ENCODE data around the gene MYL6B. TPM values are rescaled to one million over a fixed set of nuclear protein-coding genes. Genes with fewer than 3 reads are reported as not detected.

MYL6B gene
- total and polyA plus RNA-seq, 3 experiments from 2014 or later = 6.2 to 70.0 (median 68.6) TPM

GRCh38 chr12:56117778-56118687 is 34.4 kb upstream of the MYL6B start, which contains the start of gene ZC3H10:
Gene ZC3H10, plus strand, starts transcription at chr12:56118266. Its CDS starts 2,297 bp downstream, at chr12:56120563.
- Mint-ChIP-seq H3K27ac (peak within 1 kb of the TSS; percentile 96 to 100 (median 98)), H3K36me3 (peaks cover 7 to 61% (median 21%) of the 10 kb centered on the region in 3 donors), H3K4me1 (peaks cover 37 to 43% (median 38%) of the 10 kb centered on the region in 3 donors), H3K4me3 (peak within 1 kb of the TSS; percentile 89 to 100 (median 99)), H3K9me3 (no peaks in the 10 kb centered on the region), H3K27me3 (peaks cover 0 to 10% of the 10 kb centered on the region in 2 donors)
- peaks cover 34% of the 10 kb centered on the region for H3K4me1 ChIP-seq (ENCODE audit: insufficient read depth, low read length)
- H3K9me3 ChIP-seq (ENCODE audit: low read length) = no peaks in the 10 kb centered on the region
- peaks cover 11% of the 10 kb centered on the region for H3K36me3 ChIP-seq (ENCODE audit: insufficient read depth, low read length)
- ChIA-PET CTCF (interaction anchor here (0.6 to 5.6 kb wide), 35 partner anchors 8 to 516 kb away, joined by 3 to 101 read pairs (median 5); partner anchors contain the start of genes ANKRD52, COQ10A, ERBB3 and ESYT1), POLR2A (interaction anchor here (0.5 to 5.8 kb wide), 26 partner anchors 8 to 607 kb away, joined by 3 to 115 read pairs (median 4); partner anchors contain the start of genes ANKRD52, CNPY2, ERBB3 and ESYT1)
- no peaks in the 10 kb centered on the region for H3K27me3 ChIP-seq (ENCODE audit: insufficient read depth, low read length, poor library complexity, severe bottlenecking)
- DNase-seq = peak; percentile 93 to 100 (median 98)
- H3K4me3 ChIP-seq (ENCODE audit: low read length) = peak within 1 kb of the TSS; percentile 93
- H3K27ac ChIP-seq (ENCODE audit: low read depth, low read length) = peak within 1 kb of the TSS; percentile 99

GRCh38 chr12:56118688-56119357 is 33.6 kb upstream of the MYL6B start:
- ChIA-PET CTCF (interaction anchor here (0.6 to 5.6 kb wide), 38 partner anchors 7 to 515 kb away, joined by 3 to 101 read pairs (median 4); partner anchors contain the start of genes ANKRD52, COQ10A, ERBB3 and ESYT1), POLR2A (interaction anchor here (0.5 to 5.8 kb wide), 25 partner anchors 8 to 606 kb away, joined by 3 to 115 read pairs (median 4); partner anchors contain the start of genes ANKRD52, CNPY2, ERBB3 and ESYT1)
- H3K27ac ChIP-seq (ENCODE audit: low read depth, low read length) = peak overlapping the region; percentile 99
- peak overlapping the region; percentile 84 for H3K4me3 ChIP-seq (ENCODE audit: low read length)
- no peak for DNase-seq
- no peaks in the 10 kb centered on the region for H3K9me3 ChIP-seq (ENCODE audit: low read length)
- H3K4me1 ChIP-seq (ENCODE audit: insufficient read depth, low read length) = peaks cover 34% of the 10 kb centered on the region
- peaks cover 11% of the 10 kb centered on the region for H3K36me3 ChIP-seq (ENCODE audit: insufficient read depth, low read length)
- Mint-ChIP-seq H3K9me3 (no peaks in the 10 kb centered on the region), H3K4me1 (peaks cover 40 to 45% (median 40%) of the 10 kb centered on the region in 3 donors), H3K36me3 (peaks cover 7 to 53% (median 14%) of the 10 kb centered on the region in 3 donors), H3K27me3 (peaks cover 0 to 10% of the 10 kb centered on the region in 2 donors), H3K27ac (peak overlapping the region; percentile 96 to 100 (median 98)), H3K4me3 (peak overlapping the region; percentile 89 to 100 (median 99))
- H3K27me3 ChIP-seq (ENCODE audit: insufficient read depth, low read length, poor library complexity, severe bottlenecking) = no peaks in the 10 kb centered on the region

GRCh38 chr12:56119361-56119796 is 33.0 kb upstream of the MYL6B start:
- no peaks in the 10 kb centered on the region for H3K9me3 ChIP-seq (ENCODE audit: low read length)
- peaks cover 34% of the 10 kb centered on the region for H3K4me1 ChIP-seq (ENCODE audit: insufficient read depth, low read length)
- Mint-ChIP-seq H3K27me3 (peaks cover 0 to 10% of the 10 kb centered on the region in 2 donors), H3K4me1 (peaks cover 44 to 49% (median 45%) of the 10 kb centered on the region in 3 donors), H3K27ac (peak overlapping the region; percentile 96 to 100 (median 98)), H3K36me3 (peaks cover 7 to 51% (median 12%) of the 10 kb centered on the region in 3 donors), H3K4me3 (peak overlapping the region; percentile 89 to 100 (median 99)), H3K9me3 (no peaks in the 10 kb centered on the region)
- peak overlapping the region; percentile 84 for H3K4me3 ChIP-seq (ENCODE audit: low read length)
- peaks cover 11% of the 10 kb centered on the region for H3K36me3 ChIP-seq (ENCODE audit: insufficient read depth, low read length)
- ChIA-PET CTCF (interaction anchor here (0.6 to 5.6 kb wide), 22 partner anchors 8 to 381 kb away, joined by 3 to 101 read pairs (median 4); partner anchors contain the start of genes ANKRD52, ESYT1, PA2G4 and RNF41), POLR2A (interaction anchor here (0.6 to 5.8 kb wide), 7 partner anchors 9 to 171 kb away, joined by 3 to 115 read pairs (median 16); partner anchors contain the start of genes ANKRD52, ESYT1, PA2G4 and RAB5B)
- no peaks in the 10 kb centered on the region for H3K27me3 ChIP-seq (ENCODE audit: insufficient read depth, low read length, poor library complexity, severe bottlenecking)
- DNase-seq = peak; percentile 20 to 75 (median 57)
- H3K27ac ChIP-seq (ENCODE audit: low read depth, low read length) = peak overlapping the region; percentile 99

- DNase-seq = no peak
- Mint-ChIP-seq H3K9me3 (no peaks in the 10 kb centered on the region), H3K27ac (peak overlapping the region in 3 of 8 donors; percentile 7 to 99 (median 21)), H3K4me1 (peaks cover 48 to 53% (median 50%) of the 10 kb centered on the region in 3 donors), H3K27me3 (peaks cover 0 to 10% of the 10 kb centered on the region in 2 donors), H3K4me3 (peak overlapping the region in 1 of 7 donors; percentile 36), H3K36me3 (peaks cover 7 to 51% (median 12%) of the 10 kb centered on the region in 3 donors)
- Histone ChIP-seq H3K4me1 (ENCODE audit: insufficient read depth, low read length) (peaks cover 33% of the 10 kb centered on the region), H3K27ac (ENCODE audit: low read depth, low read length) (no peak overlapping the region), H3K9me3 (ENCODE audit: low read length) (no peaks in the 10 kb centered on the region), H3K27me3 (ENCODE audit: insufficient read depth, low read length, poor library complexity, severe bottlenecking) (no peaks in the 10 kb centered on the region), H3K36me3 (ENCODE audit: insufficient read depth, low read length) (peaks cover 11% of the 10 kb centered on the region), H3K4me3 (ENCODE audit: low read length) (no peak overlapping the region)
- ChIA-PET POLR2A (interaction anchor here (3.3 to 5.8 kb wide), 2 partner anchors 70 to 102 kb away, joined by 16 to 60 read pairs; partner anchors contain the start of genes RNF41 and SMARCC2), CTCF (interaction anchor here (0.6 to 5.6 kb wide), 15 partner anchors 8 to 344 kb away, joined by 3 to 101 read pairs (median 4); partner anchors contain the start of genes ANKRD52, ESYT1, PA2G4 and RNF41)
Measured at GRCh38 chr12:56120158-56120846, 32.1 kb upstream of the MYL6B start.

- Mint-ChIP-seq H3K9me3 (no peaks in the 10 kb centered on the region), H3K27me3 (peaks cover 0 to 7% of the 10 kb centered on the region in 2 donors), H3K36me3 (peaks cover 7 to 48% (median 12%) of the 10 kb centered on the region in 3 donors), H3K4me1 (peaks cover 51 to 55% (median 53%) of the 10 kb centered on the region in 3 donors), H3K4me3 (no peak overlapping the region), H3K27ac (peak overlapping the region in 1 of 8 donors; percentile 29)
- Histone ChIP-seq H3K4me1 (ENCODE audit: insufficient read depth, low read length) (peaks cover 39% of the 10 kb centered on the region), H3K4me3 (ENCODE audit: low read length) (no peak overlapping the region), H3K9me3 (ENCODE audit: low read length) (no peaks in the 10 kb centered on the region), H3K36me3 (ENCODE audit: insufficient read depth, low read length) (peaks cover 11% of the 10 kb centered on the region), H3K27me3 (ENCODE audit: insufficient read depth, low read length, poor library complexity, severe bottlenecking) (no peaks in the 10 kb centered on the region), H3K27ac (ENCODE audit: low read depth, low read length) (no peak overlapping the region)
- DNase-seq = no peak
- POLR2A ChIA-PET = interaction anchor here (5.8 kb wide), 1 partner anchor 69 kb away, joined by 60 read pairs; the partner anchor contains the start of gene SMARCC2
- CTCF ChIA-PET = interaction anchor here (1.5 to 5.6 kb wide), 2 partner anchors 69 to 343 kb away, joined by 3 to 101 read pairs; partner anchors contain the start of gene SMARCC2
Measured at GRCh38 chr12:56121204-56121870, 31.1 kb upstream of the MYL6B start.

- Histone ChIP-seq H3K4me3 (ENCODE audit: low read length) (no peak overlapping the region), H3K9me3 (ENCODE audit: low read length) (no peaks in the 10 kb centered on the region), H3K27ac (ENCODE audit: low read depth, low read length) (no peak overlapping the region), H3K4me1 (ENCODE audit: insufficient read depth, low read length) (peaks cover 45% of the 10 kb centered on the region), H3K36me3 (ENCODE audit: insufficient read depth, low read length) (peaks cover under 1% of the 10 kb centered on the region), H3K27me3 (ENCODE audit: insufficient read depth, low read length, poor library complexity, severe bottlenecking) (no peaks in the 10 kb centered on the region)
- peaks cover 3 to 36% (median 3%) of the 10 kb centered on the region in 3 donors for H3K36me3 Mint-ChIP-seq
- H3K27me3 Mint-ChIP-seq = peaks cover 0 to 4% of the 10 kb centered on the region in 2 donors
- no peak overlapping the region for H3K4me3 Mint-ChIP-seq
- H3K4me1 Mint-ChIP-seq = peaks cover 53 to 56% (median 53%) of the 10 kb centered on the region in 3 donors
- CTCF ChIA-PET = interaction anchor here (1.0 kb wide), 2 partner anchors 12 to 67 kb away, joined by 3 to 5 read pairs; partner anchors contain the start of gene SMARCC2
- POLR2A ChIA-PET = interaction anchor here (3.2 kb wide), 1 partner anchor 67 kb away, joined by 25 read pairs; the partner anchor contains the start of gene SMARCC2
- no peak for DNase-seq
- peak overlapping the region in 6 of 8 donors; percentile 34 to 81 (median 44) for H3K27ac Mint-ChIP-seq
- no peaks in the 10 kb centered on the region for H3K9me3 Mint-ChIP-seq
Measured at GRCh38 chr12:56122637-56123036, 29.8 kb upstream of the MYL6B start.

Measured in CD8-positive, alpha-beta memory T cell (primary cell).